GM21717 (cell line): ENCODE measurements around the gene TTC39A.
"Not testable (repeated sequence)": the region's sequence is repeated elsewhere in the genome, so short reads cannot be mapped to it uniquely, and the experiment has no call there.

Experiments used
- ATAC-seq: cut with Tn5 transposase; IDR thresholded peaks from one replicate; pipeline ENCODE4 v1.9.1; 2021; ENCODE audit warnings: mild to moderate bottlenecking, moderate library complexity; ENCODE audit not compliant: unreplicated experiment

TTC39A gene

GRCh38 chr1:51272916-51273315 is 57.4 kb downstream of the TTC39A start:
- ATAC-seq = no peak

GRCh38 chr1:51270751-51271150 is 59.6 kb downstream of the TTC39A start:
- ATAC-seq = no peak

GRCh38 chr1:51268634-51269033 is 61.7 kb downstream of the TTC39A start:
- ATAC-seq = peak; percentile 7

- no peak for ATAC-seq
Measured at GRCh38 chr1:51266791-51267190, 63.6 kb downstream of the TTC39A start.

GRCh38 chr1:51266181-51266580 is 64.2 kb downstream of the TTC39A start:
- no peak for ATAC-seq

GRCh38 chr1:51265618-51266017 is 64.7 kb downstream of the TTC39A start:
- no peak for ATAC-seq

GRCh38 chr1:51264451-51264850 is 65.9 kb downstream of the TTC39A start:
- no peak for ATAC-seq

GRCh38 chr1:51263147-51263877 is 67.0 kb downstream of the TTC39A start:
- no peak for ATAC-seq

- no peak for ATAC-seq
Measured at GRCh38 chr1:51255331-51255730, 75.0 kb downstream of the TTC39A start.

GRCh38 chr1:51253691-51254090 is 76.7 kb downstream of the TTC39A start:
- ATAC-seq = no peak

GRCh38 chr1:51252366-51252765 is 78.0 kb downstream of the TTC39A start:
- no peak for ATAC-seq

- ATAC-seq = not testable (repeated sequence)
Measured at GRCh38 chr1:51251165-51251564, 79.2 kb downstream of the TTC39A start.

- not testable (repeated sequence) for ATAC-seq
Measured at GRCh38 chr1:51250729-51251128, 79.6 kb downstream of the TTC39A start.

- ATAC-seq = no peak
Measured at GRCh38 chr1:51249445-51249844, 80.9 kb downstream of the TTC39A start.

- no peak for ATAC-seq
Measured at GRCh38 chr1:51247499-51247898, 82.9 kb downstream of the TTC39A start.

- ATAC-seq = peak; percentile 86
Measured at GRCh38 chr1:51247022-51247421, 83.3 kb downstream of the TTC39A start.

GRCh38 chr1:51242546-51242945 is 87.8 kb downstream of the TTC39A start:
- ATAC-seq = no peak

GRCh38 chr1:51241119-51241518 is 89.2 kb downstream of the TTC39A start:
- ATAC-seq = no peak

GRCh38 chr1:51240084-51240483 is 90.3 kb downstream of the TTC39A start:
- ATAC-seq = no peak

GRCh38 chr1:51238034-51238403 is 92.3 kb downstream of the TTC39A start:
- no peak for ATAC-seq

GRCh38 chr1:51237351-51238033 is 92.9 kb downstream of the TTC39A start:
- ATAC-seq = no peak
